NCI-H524 treated with DMSO at 0.1 percent for 48 hours (cell line): ENCODE data around the gene SUGCT.
"Not testable (repeated sequence)": the region's sequence is repeated elsewhere in the genome, so short reads cannot be mapped to it uniquely, and the experiment has no call there.

Experiments
- DNase-seq: peaks from one replicate; lab custom pipeline; 2025; lab: John Stamatoyannopoulos, UW

The SUGCT gene

DNA sequence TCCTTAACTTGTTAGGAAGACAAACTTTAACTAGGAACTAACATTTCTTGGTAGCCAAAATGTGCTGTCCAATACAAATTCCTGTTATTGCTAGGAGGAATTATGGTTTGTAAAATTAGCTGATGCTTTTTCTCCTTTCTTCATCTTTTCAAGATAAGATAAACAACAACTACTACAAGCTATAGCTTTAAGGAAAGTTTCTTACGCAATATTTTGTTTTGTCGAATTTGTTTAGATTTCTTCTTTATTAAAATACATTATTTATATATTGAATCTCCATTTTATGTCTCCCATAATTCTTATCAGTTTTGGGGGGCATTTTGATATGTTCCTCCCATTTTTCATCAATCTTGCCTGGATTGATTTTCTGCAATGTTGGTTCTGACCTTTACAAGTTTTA is 277.5 kb downstream of the SUGCT start:
- DNase-seq: no peak

DNA sequence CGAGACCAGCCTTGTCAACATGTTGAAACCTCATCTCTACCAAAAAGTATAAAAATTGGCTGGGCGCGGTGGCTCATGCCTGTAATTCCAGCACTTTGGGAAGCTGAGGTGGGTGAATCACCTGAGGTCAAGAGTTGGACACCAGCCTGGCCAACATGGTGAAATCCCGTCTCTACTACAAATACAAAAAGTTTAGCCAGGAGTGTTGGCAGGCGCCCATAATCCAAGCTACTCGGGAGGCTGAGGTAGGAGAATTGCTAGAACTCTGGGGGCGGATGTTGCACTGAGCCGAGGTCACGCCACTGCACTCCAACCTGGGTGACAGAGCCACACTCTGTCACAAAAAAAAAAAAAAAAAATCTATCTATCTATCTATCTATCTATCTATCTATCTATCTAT is 279.9 kb downstream of the SUGCT start:
- not testable (repeated sequence) for DNase-seq

- DNase-seq: no peak
Observed at GRCh38 chr7:40418448-40418847, 283.6 kb downstream of the SUGCT start.

- no peak for DNase-seq
Observed at GRCh38 chr7:40418983-40419382, 284.2 kb downstream of the SUGCT start.

DNA sequence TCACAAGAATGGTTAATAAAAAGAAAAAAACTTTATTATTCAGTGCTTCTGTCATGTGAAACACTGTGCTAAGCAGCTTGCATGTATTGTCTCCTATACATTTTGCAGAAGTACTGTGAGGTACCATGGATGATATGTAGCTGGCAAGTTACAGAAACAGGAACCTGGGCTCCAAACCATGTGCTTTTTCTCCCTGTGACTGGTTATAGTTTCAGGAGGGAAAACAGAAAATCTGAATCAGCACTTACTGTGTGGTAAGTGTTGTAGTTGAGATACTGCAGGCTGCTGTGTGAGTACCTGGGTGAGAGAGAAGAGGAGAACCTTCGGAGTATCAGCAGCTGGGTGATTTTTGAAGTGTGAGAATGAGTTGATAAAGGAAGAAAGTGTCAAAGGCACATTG is 285.0 kb downstream of the SUGCT start:
- no peak for DNase-seq

GRCh38 chr7:40421433-40421832 is 286.6 kb downstream of the SUGCT start:
- no peak for DNase-seq

DNA sequence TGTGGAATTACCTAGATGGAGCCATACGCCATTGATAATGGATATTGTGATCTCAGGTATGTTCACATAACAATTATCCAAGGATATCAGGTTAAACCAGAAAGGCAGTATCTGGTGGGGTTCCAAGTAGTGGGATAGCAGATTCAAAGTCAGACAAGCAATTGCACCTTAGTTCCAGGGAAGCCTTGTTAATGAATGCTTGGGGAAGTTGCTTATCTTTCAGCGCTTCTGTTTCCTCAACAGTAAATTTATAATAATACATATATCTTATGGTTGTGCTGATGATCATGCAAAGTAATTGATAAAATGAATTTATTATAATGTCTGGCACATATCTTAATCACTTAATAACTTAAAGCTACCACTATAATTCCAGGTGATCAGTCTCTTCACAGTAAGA is 290.9 kb downstream of the SUGCT start:
- no peak for DNase-seq

GRCh38 chr7:40428421-40428820 is 293.6 kb downstream of the SUGCT start:
- DNase-seq: no peak

- no peak for DNase-seq
Observed at GRCh38 chr7:40429826-40430225, 295.0 kb downstream of the SUGCT start.

GRCh38 chr7:40432046-40432445 is 297.2 kb downstream of the SUGCT start:
- DNase-seq: no peak

DNA sequence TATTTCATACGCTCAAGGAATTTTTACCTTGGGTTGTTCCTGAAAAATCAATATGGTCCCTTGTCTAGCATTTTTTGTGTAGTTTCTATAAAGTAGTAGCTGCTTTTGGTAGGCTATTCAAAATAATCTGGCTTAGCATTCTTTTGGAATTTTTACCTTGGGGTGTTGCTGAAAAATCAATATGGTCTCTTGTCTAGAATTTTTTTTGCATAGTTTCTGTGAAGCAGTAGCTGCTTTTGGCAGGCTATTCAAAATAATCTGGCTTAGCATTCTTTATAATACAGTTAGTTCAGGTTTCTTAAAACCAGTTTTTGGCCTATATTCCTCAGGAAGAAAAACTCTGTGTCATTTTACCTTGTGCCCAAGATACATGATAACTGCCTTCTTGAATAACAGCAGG is 301.9 kb downstream of the SUGCT start:
- DNase-seq: no peak

- no peak for DNase-seq
Observed at GRCh38 chr7:40437498-40437897, 302.7 kb downstream of the SUGCT start.

DNA sequence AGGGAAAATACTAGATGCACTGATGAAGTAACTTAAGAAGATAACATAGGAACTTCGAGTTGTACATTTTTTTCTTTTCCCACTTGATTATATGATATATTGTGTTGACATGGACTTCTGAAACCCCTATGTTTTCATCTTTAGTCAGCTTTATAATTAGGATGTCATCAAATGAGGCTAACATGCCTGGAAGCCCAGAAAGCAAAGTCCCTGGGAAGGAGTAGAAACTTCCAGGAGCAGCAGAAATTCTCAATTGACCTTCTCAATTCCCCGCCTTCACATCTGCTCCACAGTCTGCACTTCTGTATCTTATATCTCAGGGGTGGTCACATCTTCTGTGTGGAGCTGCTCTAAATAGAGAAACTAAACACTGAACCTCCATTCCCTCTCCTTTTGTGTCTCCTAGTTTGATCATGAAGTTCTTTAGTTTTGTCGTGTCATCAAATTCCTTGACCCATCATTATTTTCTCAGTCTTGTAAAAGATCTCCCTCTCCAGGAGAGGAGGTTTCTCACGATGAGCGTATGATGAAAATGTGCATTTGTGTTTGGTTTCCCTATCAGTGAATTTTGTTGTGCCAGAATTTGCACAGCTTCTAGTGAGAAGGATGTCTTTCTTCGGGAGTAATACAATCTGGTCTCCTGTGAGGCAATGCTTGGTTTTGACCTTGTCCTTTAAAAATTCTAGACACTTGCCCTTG is 303.3 kb downstream of the SUGCT start:
- DNase-seq: no peak

GRCh38 chr7:40439686-40440085 is 304.9 kb downstream of the SUGCT start:
- no peak for DNase-seq

DNA sequence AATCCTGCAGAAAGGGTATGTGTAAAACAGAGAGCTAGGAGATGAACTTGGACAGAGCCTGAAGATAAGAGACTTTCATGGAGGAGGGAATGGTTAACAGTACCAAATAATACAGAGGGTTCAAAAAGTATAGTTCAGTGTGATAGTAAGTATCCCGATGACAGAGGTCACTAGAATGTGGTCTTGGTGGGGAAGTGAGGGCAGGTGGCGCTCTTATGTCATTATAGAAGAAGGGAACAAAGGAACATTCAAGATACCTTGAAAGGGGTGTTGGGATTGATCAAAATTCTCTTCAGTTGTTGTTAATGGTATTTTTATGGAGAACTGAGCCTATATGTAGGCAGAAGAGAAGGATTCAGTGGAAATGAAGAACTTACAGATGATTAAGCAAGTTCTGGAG is 312.5 kb downstream of the SUGCT start:
- no peak for DNase-seq

DNA sequence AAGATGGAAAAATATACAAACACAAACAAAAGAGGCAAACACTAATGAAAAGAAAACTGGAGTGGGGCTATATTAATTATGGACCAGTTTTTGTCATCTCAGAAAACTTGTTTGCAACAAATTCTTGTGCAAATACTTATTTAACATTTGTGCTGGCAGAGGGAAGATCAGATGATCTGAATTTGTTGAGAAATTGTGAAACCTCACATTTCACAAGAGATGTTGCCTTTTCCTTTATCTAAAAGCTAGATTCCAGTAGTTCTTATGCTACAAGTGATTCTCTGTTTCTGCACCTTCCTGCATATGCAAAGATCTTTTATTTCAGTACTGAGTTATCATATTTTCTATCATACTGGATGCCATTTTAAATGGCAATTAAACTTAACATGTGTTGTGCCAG is 320.7 kb downstream of the SUGCT start:
- no peak for DNase-seq

DNA sequence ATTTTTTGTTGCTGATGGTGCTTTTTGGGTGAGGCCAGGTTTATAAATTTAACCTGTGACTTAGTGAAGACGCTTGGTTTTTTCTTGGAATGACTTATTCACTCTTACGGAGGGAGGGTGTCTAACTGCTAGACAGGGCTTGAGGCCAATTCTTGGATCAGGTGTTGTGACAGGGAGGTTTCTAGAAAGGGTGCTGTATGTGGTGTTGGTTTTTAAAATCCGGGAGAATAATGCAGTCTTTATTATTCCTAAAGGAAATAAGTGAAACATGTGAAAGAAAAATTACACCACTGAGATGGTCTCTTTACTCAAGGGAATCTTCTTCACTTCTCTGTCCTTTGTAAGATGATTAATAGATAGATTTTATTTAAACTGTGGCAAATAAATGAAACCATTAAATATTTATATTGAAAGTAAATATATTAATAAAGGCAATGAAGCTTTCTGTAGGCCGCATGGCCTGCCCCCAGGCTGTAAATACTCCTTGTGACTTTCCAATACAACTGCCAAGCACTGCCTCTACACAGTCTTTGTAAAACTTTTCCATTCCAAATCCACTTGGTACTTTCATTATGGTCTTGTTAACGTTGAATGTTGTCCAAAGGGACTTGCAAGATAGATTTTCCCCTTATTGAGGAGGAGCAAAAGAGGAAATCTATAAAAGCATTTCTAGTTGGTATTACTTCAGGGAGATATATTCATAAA is 323.1 kb downstream of the SUGCT start:
- no peak for DNase-seq

GRCh38 chr7:40463446-40463845 is 328.6 kb downstream of the SUGCT start:
- no peak for DNase-seq

- no peak for DNase-seq
Observed at GRCh38 chr7:40468891-40469864, 334.4 kb downstream of the SUGCT start.

DNA sequence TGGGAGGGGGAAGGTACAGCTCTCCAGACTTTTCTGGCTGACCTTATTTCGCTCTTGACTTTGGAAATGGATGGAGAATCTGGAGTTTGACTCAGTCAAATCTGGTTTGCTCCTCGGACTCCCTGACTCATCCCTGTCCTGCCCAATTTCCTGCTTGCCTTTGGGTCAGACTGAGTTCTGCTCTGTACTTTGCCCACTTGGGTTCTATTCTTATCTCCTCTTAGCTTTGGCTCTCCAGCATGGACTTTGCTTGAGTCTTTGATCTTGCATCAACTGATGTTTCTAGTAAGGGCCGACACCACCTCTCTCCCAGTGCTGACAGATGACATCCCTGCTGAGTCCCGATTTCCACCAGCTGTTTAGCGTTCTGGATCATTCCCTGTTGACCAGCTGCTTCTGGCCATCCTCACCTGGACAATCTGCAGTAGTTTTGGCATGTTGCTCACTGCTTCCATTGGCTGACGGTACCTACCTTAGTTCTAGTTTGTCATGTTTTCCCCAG is 335.3 kb downstream of the SUGCT start:
- DNase-seq: no peak

- DNase-seq: no peak
Observed at GRCh38 chr7:40470817-40471216, 336.0 kb downstream of the SUGCT start.

GRCh38 chr7:40471891-40472290 is 337.1 kb downstream of the SUGCT start:
- no peak for DNase-seq
